Measurements from ENCODE around the gene FNDC1.

Gene FNDC1

DNA sequence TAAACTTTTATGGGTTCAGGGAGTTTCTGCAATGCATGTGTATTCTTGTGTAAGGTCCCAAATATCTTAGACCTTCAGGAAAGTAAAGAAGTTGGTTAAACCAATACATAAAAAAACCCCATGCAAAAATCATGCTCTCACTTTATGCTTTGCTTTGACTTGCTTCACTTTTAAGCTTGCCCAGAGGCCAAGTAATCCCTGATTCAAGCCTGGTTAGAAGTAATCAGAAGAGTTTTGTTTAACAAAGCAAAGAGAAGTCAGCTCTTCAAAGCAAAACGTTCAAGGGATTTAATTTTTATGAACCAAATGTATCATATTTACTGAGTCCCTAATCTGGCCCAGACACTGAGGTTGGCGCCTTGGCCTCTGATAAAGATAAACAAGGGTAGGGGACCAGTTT lies 26.7 kb upstream of the FNDC1 start:
- no peaks in the 10 kb centered on the region for H3K4me1 Mint-ChIP-seq
- no peak for DNase-seq (ENCODE audit: low spot score in 2 of 2)
- peaks cover 4% of the 10 kb centered on the region for H3K9me3 Mint-ChIP-seq
- no peak overlapping the region for H3K27ac Mint-ChIP-seq
- H3K27me3 Mint-ChIP-seq: peaks cover 9% of the 10 kb centered on the region
- ATAC-seq (ENCODE audit: low read depth): no peak
- no peak overlapping the region for H3K4me3 Mint-ChIP-seq
- no peaks in the 10 kb centered on the region for H3K36me3 Mint-ChIP-seq

DNA sequence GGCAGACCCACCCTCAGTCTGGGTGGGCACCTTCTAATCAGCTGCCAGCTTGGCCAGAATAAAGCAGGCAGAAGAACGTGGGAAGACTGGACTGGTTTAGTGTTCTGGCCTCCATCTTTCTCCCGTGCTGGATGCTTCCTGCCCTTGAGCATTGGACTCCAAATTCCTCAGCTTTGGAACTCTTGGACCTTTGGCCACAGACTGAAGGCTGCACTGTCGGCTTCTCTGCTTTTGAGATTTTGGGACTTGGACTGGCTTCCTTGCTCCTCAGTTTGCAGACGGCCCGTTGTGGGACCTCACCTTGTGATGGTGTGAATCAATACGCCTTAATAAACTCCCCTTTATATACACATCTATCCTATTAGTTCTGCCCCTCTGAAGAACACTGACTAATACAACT lies 20.6 kb upstream of the FNDC1 start:
- Mint-ChIP-seq H3K4me1 (peaks cover 3% of the 10 kb centered on the region), H3K4me3 (no peak overlapping the region), H3K27me3 (peaks cover 6% of the 10 kb centered on the region), H3K36me3 (no peaks in the 10 kb centered on the region), H3K27ac (no peak overlapping the region), H3K9me3 (peaks cover 2% of the 10 kb centered on the region)
- no peak for ATAC-seq (ENCODE audit: low read depth)
- DNase-seq (ENCODE audit: low spot score in 2 of 2): no peak

DNA sequence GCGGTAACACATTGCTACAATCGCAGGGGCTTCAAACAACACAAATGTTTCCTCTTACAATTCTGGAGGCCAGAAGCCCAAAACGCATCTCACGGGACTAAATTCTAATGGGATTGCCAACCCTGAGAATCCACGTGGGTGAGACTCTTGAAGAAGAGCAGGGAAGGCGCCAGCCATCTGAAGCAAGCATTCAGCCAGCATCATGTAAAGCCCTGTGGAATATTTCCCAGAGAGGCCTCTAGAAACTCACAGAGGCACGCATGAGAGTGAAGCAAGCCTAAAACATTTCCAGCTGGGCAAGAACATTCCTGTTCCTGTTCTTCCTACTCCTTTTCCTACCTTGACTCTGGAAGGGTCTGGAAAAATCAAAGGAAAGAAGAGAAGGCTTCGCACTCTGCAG lies 19.6 kb upstream of the FNDC1 start:
- H3K9me3 Mint-ChIP-seq: no peaks in the 10 kb centered on the region
- DNase-seq (ENCODE audit: low spot score in 2 of 2): no peak
- no peak overlapping the region for H3K4me3 Mint-ChIP-seq
- ATAC-seq (ENCODE audit: low read depth): no peak
- H3K4me1 Mint-ChIP-seq: peaks cover 3% of the 10 kb centered on the region
- peaks cover 6% of the 10 kb centered on the region for H3K27me3 Mint-ChIP-seq
- no peak overlapping the region for H3K27ac Mint-ChIP-seq
- no peaks in the 10 kb centered on the region for H3K36me3 Mint-ChIP-seq

DNA sequence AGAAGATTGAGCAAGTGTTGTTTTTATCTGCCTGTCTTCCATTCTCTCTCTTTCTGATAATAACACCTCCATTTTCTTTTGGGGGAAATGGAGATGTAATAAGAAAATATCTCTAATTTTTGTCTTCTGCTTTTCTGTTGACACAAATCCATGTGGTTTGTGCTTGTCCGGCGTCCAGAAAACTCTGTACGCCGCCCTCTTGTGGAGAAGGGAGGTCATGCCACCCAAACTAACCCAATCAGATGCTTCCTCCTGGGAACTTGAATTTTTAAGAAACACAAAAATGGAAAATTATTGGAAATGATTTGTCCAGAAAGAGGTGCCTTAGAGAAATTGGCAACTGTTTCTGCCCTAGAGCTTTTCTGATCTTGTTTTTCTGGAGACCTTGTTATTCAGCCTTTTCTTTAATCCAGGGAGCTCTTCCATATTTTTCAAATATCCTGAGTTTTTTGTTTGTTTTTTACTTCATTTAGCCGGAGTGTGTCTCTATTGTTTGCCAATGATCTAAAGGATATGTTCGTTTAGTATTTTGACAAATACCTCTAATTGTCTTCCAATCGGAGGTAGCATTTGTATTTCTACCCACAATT lies 17.8 kb upstream of the FNDC1 start:
- Mint-ChIP-seq H3K9me3 (peaks cover 4% of the 10 kb centered on the region), H3K27me3 (peaks cover 4% of the 10 kb centered on the region), H3K4me1 (peaks cover 3% of the 10 kb centered on the region), H3K4me3 (no peak overlapping the region), H3K36me3 (peaks cover 3% of the 10 kb centered on the region), H3K27ac (no peak overlapping the region)
- ATAC-seq (ENCODE audit: low read depth) (peak; percentile 84), DNase-seq (ENCODE audit: low spot score in 2 of 2) (peak; percentile 55 to 57)

- H3K4me3 Mint-ChIP-seq: no peak overlapping the region
- ATAC-seq (ENCODE audit: low read depth): no peak
- peaks cover under 1% of the 10 kb centered on the region for H3K27me3 Mint-ChIP-seq
- peaks cover 4% of the 10 kb centered on the region for H3K36me3 Mint-ChIP-seq
- DNase-seq (ENCODE audit: low spot score in 2 of 2): no peak
- H3K27ac Mint-ChIP-seq: no peak overlapping the region
- H3K9me3 Mint-ChIP-seq: peaks cover 5% of the 10 kb centered on the region
- peaks cover 3% of the 10 kb centered on the region for H3K4me1 Mint-ChIP-seq
Measured at GRCh38 chr6:159152041-159152440, 17.2 kb upstream of the FNDC1 start.

DNA sequence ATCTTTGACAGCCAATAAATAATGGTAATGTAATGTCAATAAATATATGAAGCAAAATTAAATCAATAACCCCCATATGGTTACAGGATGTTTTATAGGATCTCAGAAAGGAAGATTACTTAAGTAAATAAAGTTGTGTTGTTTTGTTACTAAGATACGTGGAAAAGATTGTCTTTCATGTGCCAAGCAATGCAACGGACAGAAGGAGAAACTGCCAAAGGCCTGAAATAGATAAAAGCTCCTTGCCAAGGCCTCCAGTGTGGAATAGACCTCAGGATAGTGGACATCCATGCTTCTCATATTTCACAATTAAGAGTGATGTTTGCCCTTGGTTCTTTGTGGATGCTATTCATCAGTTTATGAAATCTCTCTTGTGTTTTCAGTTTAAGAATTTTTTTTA lies 16.4 kb upstream of the FNDC1 start:
- Mint-ChIP-seq H3K27ac (no peak overlapping the region), H3K36me3 (peaks cover 10% of the 10 kb centered on the region), H3K4me3 (no peak overlapping the region), H3K4me1 (peaks cover 3% of the 10 kb centered on the region), H3K27me3 (peaks cover 5% of the 10 kb centered on the region), H3K9me3 (peaks cover 11% of the 10 kb centered on the region)
- no peak for ATAC-seq (ENCODE audit: low read depth)
- no peak for DNase-seq (ENCODE audit: low spot score in 2 of 2)

DNA sequence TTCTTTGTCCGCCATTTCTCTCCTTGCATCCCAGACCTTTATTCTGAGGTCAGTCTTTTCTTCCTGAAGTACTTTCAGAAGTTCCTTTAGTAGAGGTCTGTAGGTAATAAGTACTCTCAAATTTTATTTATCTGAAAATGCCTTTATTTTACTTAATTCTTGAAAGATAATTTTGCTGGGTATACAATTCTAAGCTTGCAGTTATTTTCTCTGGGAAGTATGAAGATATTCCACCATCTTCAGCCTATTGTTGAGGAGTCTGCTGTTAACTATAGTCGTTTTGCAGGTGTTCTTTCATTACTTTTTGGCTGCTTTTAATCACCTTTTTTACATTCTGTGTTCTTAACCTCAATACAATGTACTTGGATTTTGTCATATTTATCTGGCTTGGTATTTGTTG lies 13.5 kb upstream of the FNDC1 start:
- DNase-seq (ENCODE audit: low spot score in 2 of 2) (no peak), ATAC-seq (ENCODE audit: low read depth) (no peak)
- H3K9me3 Mint-ChIP-seq: peaks cover 11% of the 10 kb centered on the region
- no peak overlapping the region for H3K27ac Mint-ChIP-seq
- no peak overlapping the region for H3K4me3 Mint-ChIP-seq
- H3K4me1 Mint-ChIP-seq: peaks cover 3% of the 10 kb centered on the region
- peaks cover 11% of the 10 kb centered on the region for H3K36me3 Mint-ChIP-seq
- H3K27me3 Mint-ChIP-seq: peaks cover 9% of the 10 kb centered on the region

DNA sequence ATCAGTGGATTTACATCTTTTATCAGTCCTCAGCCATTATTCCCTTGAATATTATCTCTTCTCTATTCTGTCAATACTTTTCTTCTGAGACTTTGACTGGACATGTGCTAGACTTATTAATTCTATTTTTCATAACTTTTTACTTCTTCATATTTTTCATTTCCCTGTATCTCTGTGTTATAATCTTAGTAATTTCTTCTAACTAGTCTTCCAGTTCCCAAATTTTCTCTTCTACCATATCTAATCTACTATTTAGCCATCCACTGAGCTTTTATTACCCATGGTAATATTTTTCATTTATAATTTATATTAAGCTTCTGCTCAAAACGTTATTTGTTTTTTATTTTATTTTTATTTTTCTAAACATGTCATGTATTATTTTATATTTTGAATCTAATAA lies 13.1 kb upstream of the FNDC1 start:
- peaks cover 11% of the 10 kb centered on the region for H3K36me3 Mint-ChIP-seq
- no peak for ATAC-seq (ENCODE audit: low read depth)

DNA sequence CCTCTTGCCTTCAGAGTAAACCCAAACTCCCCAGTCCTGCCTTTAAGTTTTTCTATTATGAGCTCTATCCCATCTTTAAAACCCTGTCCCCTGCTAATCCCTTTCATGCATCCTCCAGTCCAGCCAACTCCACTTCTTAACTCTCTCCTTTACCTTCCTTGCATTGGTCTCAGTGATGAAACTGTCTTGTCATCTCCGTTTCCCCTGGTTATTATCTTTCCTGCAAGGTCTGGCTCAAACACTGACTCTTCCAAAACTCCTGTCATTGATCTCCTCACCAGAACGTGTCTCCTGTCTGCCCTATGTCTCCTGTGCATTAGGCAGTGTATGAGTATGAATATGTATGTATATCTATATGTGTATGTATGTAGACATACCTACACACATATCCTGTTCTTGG lies 11.8 kb upstream of the FNDC1 start:
- Mint-ChIP-seq H3K27ac (no peak overlapping the region), H3K9me3 (peaks cover 11% of the 10 kb centered on the region), H3K27me3 (peaks cover 13% of the 10 kb centered on the region), H3K36me3 (peaks cover 11% of the 10 kb centered on the region), H3K4me3 (no peak overlapping the region), H3K4me1 (no peaks in the 10 kb centered on the region)
- DNase-seq (ENCODE audit: low spot score in 2 of 2): no peak
- no peak for ATAC-seq (ENCODE audit: low read depth)

More for the DNA sequence above, 13.1 kb upstream of the FNDC1 start:
- peaks cover 3% of the 10 kb centered on the region for H3K4me1 Mint-ChIP-seq
- H3K9me3 Mint-ChIP-seq: peaks cover 11% of the 10 kb centered on the region
- H3K27me3 Mint-ChIP-seq: peaks cover 9% of the 10 kb centered on the region
- H3K27ac Mint-ChIP-seq: no peak overlapping the region
- DNase-seq (ENCODE audit: low spot score in 2 of 2): no peak
- no peak overlapping the region for H3K4me3 Mint-ChIP-seq

DNA sequence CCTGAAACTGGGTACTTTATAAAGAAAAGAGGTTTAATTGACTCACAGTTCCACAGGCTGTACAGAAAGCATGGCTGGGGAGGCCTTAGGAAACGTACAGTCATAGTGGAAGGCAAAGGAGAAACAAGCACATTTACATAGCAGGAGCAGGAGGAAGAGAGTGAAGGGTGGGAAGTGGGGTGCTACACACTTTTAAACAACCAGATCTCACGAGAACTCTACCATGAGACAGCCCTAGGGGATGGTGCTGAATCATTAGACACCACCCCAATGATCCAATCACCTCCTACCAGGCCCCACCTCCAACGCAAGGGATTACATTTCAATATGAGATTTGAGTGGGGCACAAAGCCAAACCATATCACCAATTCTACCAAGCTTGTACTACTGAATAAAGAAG lies 7.4 kb upstream of the FNDC1 start:
- Mint-ChIP-seq H3K4me1 (no peaks in the 10 kb centered on the region), H3K27ac (no peak overlapping the region), H3K9me3 (peaks cover 6% of the 10 kb centered on the region), H3K27me3 (peaks cover 35% of the 10 kb centered on the region), H3K4me3 (no peak overlapping the region), H3K36me3 (peaks cover 8% of the 10 kb centered on the region)
- DNase-seq (ENCODE audit: low spot score in 2 of 2) (no peak), ATAC-seq (ENCODE audit: low read depth) (no peak)

GRCh38 chr6:159163901-159164370 lies 5.3 kb upstream of the FNDC1 start:
- no peak for DNase-seq (ENCODE audit: low spot score in 2 of 2)
- peaks cover 41% of the 10 kb centered on the region for H3K27me3 Mint-ChIP-seq
- no peak for ATAC-seq (ENCODE audit: low read depth)

DNA sequence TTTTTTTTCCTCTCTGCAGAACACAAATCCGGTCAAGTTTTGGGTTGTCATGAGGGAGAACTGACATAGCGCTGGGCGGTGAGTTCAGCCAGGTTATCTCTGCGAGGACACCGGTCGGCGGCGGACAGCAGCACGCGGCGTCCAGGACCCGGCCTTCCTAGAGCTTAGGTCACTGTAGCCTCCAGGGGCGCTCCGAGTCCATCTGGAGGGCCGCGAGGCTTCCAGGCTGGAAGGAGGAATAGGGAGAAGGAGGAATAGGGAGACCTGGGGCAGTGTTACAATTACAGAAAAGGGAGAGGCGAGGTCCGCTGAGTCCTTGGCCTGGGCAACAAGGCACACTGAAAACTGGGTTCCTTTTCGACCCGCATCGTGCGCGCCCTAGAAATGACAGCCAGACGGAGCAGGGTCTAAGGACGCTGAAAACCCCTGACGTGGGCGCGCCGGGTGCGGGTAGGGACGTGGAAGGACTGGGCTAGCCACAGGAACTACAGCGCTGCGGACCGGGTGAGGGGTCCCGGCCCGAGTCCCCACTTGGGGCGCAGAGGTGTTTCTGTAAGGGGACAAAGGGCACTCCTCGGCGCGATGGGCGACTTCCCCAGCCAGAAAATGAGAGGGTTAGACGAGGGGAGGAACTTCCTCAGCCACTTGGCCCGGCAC lies 536 bp upstream of the FNDC1 start:
- DNase-seq (ENCODE audit: low spot score in 2 of 2) (no peak), ATAC-seq (ENCODE audit: low read depth) (peak; percentile 2)
- Mint-ChIP-seq H3K36me3 (no peaks in the 10 kb centered on the region), H3K27ac (no peak overlapping the region), H3K27me3 (peaks cover 43% of the 10 kb centered on the region), H3K4me1 (peaks cover 12% of the 10 kb centered on the region), H3K9me3 (no peaks in the 10 kb centered on the region), H3K4me3 (peak overlapping the region; percentile 73)

More at GRCh38 chr6:159163901-159164370, 5.3 kb upstream of the FNDC1 start:
- H3K4me1 Mint-ChIP-seq: peaks cover 5% of the 10 kb centered on the region
- H3K27ac Mint-ChIP-seq: no peak overlapping the region
- no peak overlapping the region for H3K4me3 Mint-ChIP-seq
- no peaks in the 10 kb centered on the region for H3K9me3 Mint-ChIP-seq
- H3K36me3 Mint-ChIP-seq: no peaks in the 10 kb centered on the region

GRCh38 chr6:159169557-159170332 lies 545 bp downstream of the FNDC1 start:
- Mint-ChIP-seq H3K27ac (no peak overlapping the region), H3K9me3 (no peaks in the 10 kb centered on the region), H3K4me3 (peak overlapping the region; percentile 69), H3K36me3 (no peaks in the 10 kb centered on the region), H3K27me3 (peaks cover 39% of the 10 kb centered on the region), H3K4me1 (peaks cover 18% of the 10 kb centered on the region)
- DNase-seq (ENCODE audit: low spot score in 2 of 2) (peak; percentile 13 to 34), ATAC-seq (ENCODE audit: low read depth) (peak; percentile 46)

DNA sequence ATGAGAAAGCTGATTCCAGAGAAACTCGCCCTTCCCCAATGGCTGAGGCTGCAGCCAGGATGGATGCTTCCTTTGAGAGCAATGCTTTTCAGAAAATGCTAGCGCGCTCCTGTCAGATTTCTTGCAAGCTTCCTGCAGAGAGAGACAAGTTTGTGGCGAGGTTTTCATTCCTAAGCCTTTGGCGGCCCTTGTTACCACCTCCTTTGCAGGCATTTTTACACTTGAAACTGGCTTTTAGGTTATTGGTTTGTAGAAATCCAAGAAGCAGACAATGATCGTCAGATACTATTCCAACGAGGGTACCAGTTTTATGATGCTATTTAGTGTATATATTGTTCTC lies 1.1 kb downstream of the FNDC1 start:
- H3K9me3 Mint-ChIP-seq: no peaks in the 10 kb centered on the region
- no peaks in the 10 kb centered on the region for H3K36me3 Mint-ChIP-seq
- H3K27me3 Mint-ChIP-seq: peaks cover 37% of the 10 kb centered on the region
- ATAC-seq (ENCODE audit: low read depth) (no peak), DNase-seq (ENCODE audit: low spot score in 2 of 2) (no peak)
- no peak overlapping the region for H3K27ac Mint-ChIP-seq
- H3K4me1 Mint-ChIP-seq: peaks cover 18% of the 10 kb centered on the region
- H3K4me3 Mint-ChIP-seq: peak overlapping the region; percentile 69
